HEK293 (cell line): ENCODE results near the gene CLIC3.
A peak's percentile ranks its signal among the peaks of the same experiment; 100 is the strongest.

Experiments used
- CTCF ChIA-PET: fragments of 350-600 bp; formaldehyde crosslinking; extraction: SDS; loops from one replicate; lab custom pipeline; 2021; ENCODE audit warnings: antibody characterized with exemption; lab: Yijun Ruan, JAX
- POLR2A ChIA-PET: fragments of 300-600 bp; formaldehyde crosslinking; extraction: SDS; loops from one replicate; lab custom pipeline; 2020; ENCODE audit warnings: antibody characterized with exemption, inconsistent platforms; lab: Yijun Ruan, JAX
- H3K27ac ChIP-seq: fragments of 200-500 bp; sonication (Bioruptor generic); 2 replicates; pipeline ENCODE4 v1.5.1; 2014; ENCODE audit warnings: low read depth, low read length, control low read depth, inconsistent platforms; ENCODE audit errors: extremely low read depth
- H3K36me3 ChIP-seq, 2 experiments: fragments of 200-500 bp in 1 of 2; sonication (Bioruptor generic) in 1 of 2; 1 replicate in 1 of 2; 2 replicates in 1 of 2; pipeline ENCODE4 v1.5.1; 2014 to 2017; ENCODE audit warnings: inconsistent platforms in 2 of 2, low read length in 2 of 2; ENCODE audit not compliant: control insufficient read depth in 2 of 2, insufficient read depth in 1 of 2
- H3K4me1 ChIP-seq: fragments of 200-500 bp; sonication (Bioruptor generic); 2 replicates; pipeline ENCODE4 v1.5.1; 2014; ENCODE audit warnings: mild to moderate bottlenecking, low read length, inconsistent platforms; ENCODE audit not compliant: control insufficient read depth, insufficient read depth
- H3K4me3 ChIP-seq: 2 replicates; pipeline ENCODE4 v1.5.1; 2011; ENCODE audit warnings: low read depth, mild to moderate bottlenecking, control low read depth, low read length, moderate library complexity
- H3K9me3 ChIP-seq: fragments of 200-500 bp; sonication (Bioruptor generic); 2 replicates; pipeline ENCODE4 v1.5.1; 2014; ENCODE audit warnings: low read depth, low read length, inconsistent platforms; ENCODE audit not compliant: control insufficient read depth, insufficient read depth
- AEBP2 ChIP-seq: fragments of 450-650 bp; formaldehyde crosslinking; IDR thresholded peaks from 2 replicates; pipeline ENCODE4 v1.5.1; 2016; ENCODE audit warnings: missing biosample characterization, missing genetic modification characterization, borderline replicate concordance
- GLIS2 ChIP-seq: fragments of 450-650 bp; formaldehyde crosslinking; IDR thresholded peaks from 2 replicates; pipeline ENCODE4 v1.5.1; 2016; ENCODE audit warnings: missing biosample characterization, missing genetic modification characterization
- INSM2 ChIP-seq: fragments of 450-650 bp; formaldehyde crosslinking; IDR thresholded peaks from 2 replicates; pipeline ENCODE4 v1.5.1; 2016; ENCODE audit warnings: missing biosample characterization, missing genetic modification characterization
- OSR2 ChIP-seq: fragments of 450-650 bp; formaldehyde crosslinking; IDR thresholded peaks from 2 replicates; pipeline ENCODE4 v1.5.1; 2016; ENCODE audit warnings: missing biosample characterization, missing genetic modification characterization
- OVOL3 ChIP-seq: fragments of 450-650 bp; formaldehyde crosslinking; IDR thresholded peaks from 2 replicates; pipeline ENCODE4 v1.5.1; 2016; ENCODE audit warnings: missing biosample characterization, missing genetic modification characterization
- SCRT1 ChIP-seq: fragments of 450-650 bp; formaldehyde crosslinking; IDR thresholded peaks from 2 replicates; pipeline ENCODE4 v1.5.1; 2016; ENCODE audit warnings: missing biosample characterization, missing genetic modification characterization, borderline replicate concordance
- ZBTB1 ChIP-seq: fragments of 450-650 bp; formaldehyde crosslinking; IDR thresholded peaks from 2 replicates; pipeline ENCODE4 v1.5.1; 2016; ENCODE audit warnings: missing biosample characterization, missing genetic modification characterization
- ZNF121 ChIP-seq: fragments of 450-650 bp; formaldehyde crosslinking; IDR thresholded peaks from 2 replicates; pipeline ENCODE4 v1.5.1; 2016; ENCODE audit warnings: missing biosample characterization, missing genetic modification characterization
- ZNF140 ChIP-seq: fragments of 450-650 bp; formaldehyde crosslinking; IDR thresholded peaks from 2 replicates; pipeline ENCODE4 v1.5.1; 2016; ENCODE audit warnings: missing biosample characterization, missing genetic modification characterization
- ZNF169 ChIP-seq: fragments of 450-650 bp; formaldehyde crosslinking; IDR thresholded peaks from 2 replicates; pipeline ENCODE4 v1.5.1; 2016; ENCODE audit warnings: missing biosample characterization, missing genetic modification characterization
- ZNF175 ChIP-seq: fragments of 450-650 bp; formaldehyde crosslinking; IDR thresholded peaks from 2 replicates; pipeline ENCODE4 v1.5.1; 2016; ENCODE audit warnings: missing biosample characterization, missing genetic modification characterization
- ZNF202 ChIP-seq: fragments of 450-650 bp; formaldehyde crosslinking; IDR thresholded peaks from 2 replicates; pipeline ENCODE4 v1.5.1; 2016; ENCODE audit warnings: missing biosample characterization, missing genetic modification characterization, borderline replicate concordance
- ZNF223 ChIP-seq: fragments of 450-650 bp; formaldehyde crosslinking; IDR thresholded peaks from 2 replicates; pipeline ENCODE4 v1.5.1; 2016; ENCODE audit warnings: missing biosample characterization, missing genetic modification characterization
- ZNF26 ChIP-seq: fragments of 450-650 bp; formaldehyde crosslinking; IDR thresholded peaks from 2 replicates; pipeline ENCODE4 v1.5.1; 2016; ENCODE audit warnings: missing biosample characterization, missing genetic modification characterization
- ZNF274 ChIP-seq, 2 experiments: fragments of 200-500 bp in 1 of 2; fragments of 450-650 bp in 1 of 2; sonication (Bioruptor generic) in 1 of 2; formaldehyde crosslinking in 1 of 2; IDR thresholded peaks; 2 replicates each; pipeline versions ENCODE4 v1.5.1 to v1.6.1; 2014 to 2016; ENCODE audit warnings: borderline replicate concordance in 1 of 2, inconsistent platforms in 1 of 2, low read length in 1 of 2, missing biosample characterization in 1 of 2, missing genetic modification characterization in 1 of 2
- ZNF366 ChIP-seq: fragments of 450-650 bp; formaldehyde crosslinking; conservative IDR thresholded peaks from 2 replicates; pipeline ENCODE4 v1.5.1; 2016; ENCODE audit warnings: missing biosample characterization, missing genetic modification characterization
- ZNF416 ChIP-seq: fragments of 450-650 bp; formaldehyde crosslinking; IDR thresholded peaks from 2 replicates; pipeline ENCODE4 v1.5.1; 2016; ENCODE audit warnings: missing biosample characterization, missing genetic modification characterization
- ZNF423 ChIP-seq: fragments of 450-650 bp; formaldehyde crosslinking; IDR thresholded peaks from 2 replicates; pipeline ENCODE4 v1.5.1; 2016; ENCODE audit warnings: missing biosample characterization, missing genetic modification characterization
- ZNF488 ChIP-seq: fragments of 450-650 bp; formaldehyde crosslinking; IDR thresholded peaks from 2 replicates; pipeline ENCODE4 v1.5.1; 2016; ENCODE audit warnings: missing biosample characterization, missing genetic modification characterization
- ZNF513 ChIP-seq: fragments of 450-650 bp; IDR thresholded peaks from 2 replicates; pipeline ENCODE4 v1.5.1; 2018; ENCODE audit warnings: missing biosample characterization, missing genetic modification characterization
- ZNF610 ChIP-seq: fragments of 450-650 bp; formaldehyde crosslinking; IDR thresholded peaks from 2 replicates; pipeline ENCODE4 v1.5.1; 2016; ENCODE audit warnings: missing biosample characterization, missing genetic modification characterization, borderline replicate concordance
- ZSCAN30 ChIP-seq: fragments of 450-650 bp; IDR thresholded peaks from 2 replicates; pipeline ENCODE4 v1.5.1; 2018; ENCODE audit warnings: missing biosample characterization, mild to moderate bottlenecking, missing genetic modification characterization, moderate library complexity

The CLIC3 gene

GRCh38 chr9:136988872-136989271 lies 7.5 kb downstream of the CLIC3 start:
- H3K9me3 ChIP-seq: no peaks in the 10 kb centered on the region
- no peak overlapping the region for H3K4me3 ChIP-seq
- no peaks in the 10 kb centered on the region for H3K4me1 ChIP-seq
- H3K27ac ChIP-seq: no peak overlapping the region
- TF ChIP-seq SCRT1 (tag by site-specific recombination) (no peak), ZNF423 (tag by site-specific recombination) (no peak), ZNF121 (peak; percentile 44; the same call in 1 of the 2 replicates)
- TF ChIP-seq, all 188 proteins: peak for 1
- POLR2A ChIA-PET: interaction anchor here (0.6 to 1.1 kb wide), 2 partner anchors 28 to 608 kb away, joined by 3 to 4 read pairs; no protein-coding TSS in a partner anchor
- CTCF ChIA-PET: interaction anchor here (0.6 to 3.5 kb wide), 7 partner anchors 12 to 346 kb away, joined by 3 to 12 read pairs (median 7); no protein-coding TSS in a partner anchor
- peaks cover 0 to 8% of the 10 kb centered on the region in 2 experiments; a peak in 1 of 3 replicates for H3K36me3 ChIP-seq

GRCh38 chr9:136985853-136986252 lies 10.5 kb downstream of the CLIC3 start:
- Histone ChIP-seq H3K4me1 (no peaks in the 10 kb centered on the region), H3K27ac (no peak overlapping the region), H3K4me3 (no peak overlapping the region), H3K36me3 (no peaks in the 10 kb centered on the region), H3K9me3 (no peaks in the 10 kb centered on the region)
- ChIA-PET CTCF (interaction anchor here (0.7 to 1.2 kb wide), 2 partner anchors 21 to 44 kb away, joined by 3 to 5 read pairs; no protein-coding TSS in a partner anchor), POLR2A (interaction anchor here (1.3 kb wide), 1 partner anchor 10 kb away, joined by 4 read pairs; the partner anchor contains the start of gene CLIC3)
- no peak for TF ChIP-seq ZNF366
- TF ChIP-seq ZBTB1 (tag by site-specific recombination): no peak
- TF ChIP-seq ZNF175: no peak
- TF ChIP-seq INSM2: no peak
- TF ChIP-seq OVOL3 (tag by site-specific recombination): no peak
- no peak for TF ChIP-seq OSR2 (tag by site-specific recombination)
- no peak for TF ChIP-seq ZNF223 (tag by site-specific recombination)
- TF ChIP-seq ZSCAN30 (tag by site-specific recombination): no peak
- no peak for TF ChIP-seq ZNF140
- no peak for TF ChIP-seq ZNF274 (IDR thresholded peaks at IDR 0.05; ENCODE audit: low read length)
- no peak for TF ChIP-seq ZNF274 (tag by site-specific recombination; IDR thresholded peaks at IDR 0.05; ENCODE audit: borderline replicate concordance)
- no peak for TF ChIP-seq ZNF169 (tag by site-specific recombination)
- TF ChIP-seq GLIS2 (tag by site-specific recombination): no peak
- TF ChIP-seq AEBP2 (tag by site-specific recombination): no peak
- no peak for TF ChIP-seq ZNF513 (tag by site-specific recombination)
- no peak for TF ChIP-seq ZNF26 (tag by site-specific recombination)
- no peak for TF ChIP-seq ZNF488 (tag by site-specific recombination)
- TF ChIP-seq ZNF416 (tag by site-specific recombination): no peak
- no peak for TF ChIP-seq ZNF202 (tag by site-specific recombination)
- no peak for TF ChIP-seq ZNF610
